Measurements from ENCODE around the gene ZBTB20. TPM values are rescaled to one million over a fixed set of nuclear protein-coding genes. Genes with fewer than 3 reads are reported as not detected.

Gene ZBTB20
- total and polyA plus RNA-seq, 10 of the 15 experiments (the other 5 are each of a cell fraction or from before 2014, with no cell fraction given): 0.20 to 5.5 (median 2.2) TPM

DNA sequence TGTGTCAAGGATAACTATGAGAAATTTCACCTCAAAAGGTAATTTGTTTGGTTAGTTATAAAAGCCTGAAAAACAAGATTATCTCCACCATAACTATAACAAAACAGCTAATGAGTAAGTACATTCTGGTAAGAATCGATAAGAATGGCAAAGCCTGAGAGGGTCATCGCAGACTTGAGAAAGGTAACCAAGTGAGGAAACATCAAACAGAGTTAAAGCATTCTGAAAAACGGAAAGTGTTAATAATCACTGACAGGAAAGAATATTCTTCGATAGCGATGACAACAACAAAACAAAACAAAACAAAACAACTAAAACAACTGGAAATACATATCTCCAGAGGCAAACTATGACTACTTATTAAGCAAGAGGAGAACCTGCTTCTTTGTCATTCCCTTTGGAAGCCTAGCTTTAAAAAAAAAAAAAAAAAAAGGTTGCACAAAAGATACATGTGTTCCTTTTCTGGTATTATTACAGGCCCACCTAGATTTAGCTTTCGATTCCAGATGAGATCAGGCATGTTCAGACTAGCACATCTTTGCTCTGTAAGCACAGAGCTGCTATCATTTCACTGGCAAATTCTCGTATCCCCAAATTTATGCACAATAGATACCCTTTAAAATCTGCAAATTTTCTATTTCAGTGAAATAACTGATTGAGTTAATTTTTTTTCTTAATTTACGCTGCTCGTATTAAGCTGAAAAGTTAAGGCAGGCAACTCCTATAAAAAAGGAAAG lies 697.6 kb downstream of the ZBTB20 start:
- H3K4me2 ChIP-seq (ENCODE audit: control insufficient read depth, insufficient read depth): peak overlapping the region; percentile 88
- H3K9me3 ChIP-seq (replicated peaks; ENCODE audit: control insufficient read depth, insufficient read depth, low read length): no peaks in the 10 kb centered on the region
- no peaks in the 10 kb centered on the region for H3K36me3 ChIP-seq (ENCODE audit: control insufficient read depth in 2 of 2, insufficient read depth in 2 of 2, low read length in 1 of 2)
- FAIRE-seq: no peak
- peak overlapping the region; percentile 93 for H3K27ac ChIP-seq (ENCODE audit: control insufficient read depth, insufficient read depth)
- intact Hi-C loops (cut with micrococcal nuclease; ENCODE audit: unreplicated experiment) (loop anchor here (10.0 kb wide), 1 partner anchor 705 kb away; the partner anchor contains the start of genes ATP6V1A and NAA50), in situ Hi-C loops (cut with MboI) (no loop called here)
- H3K4me1 ChIP-seq (ENCODE audit: control insufficient read depth, insufficient read depth, low read length): peaks cover 5% of the 10 kb centered on the region; the same call in 1 of the 2 replicates
- H3K9ac ChIP-seq (ENCODE audit: control insufficient read depth, insufficient read depth, low read length): peak overlapping the region; percentile 73
- SMC1A ChIA-PET (ENCODE audit: uncharacterized antibody, unreplicated experiment): interaction anchor here (0.6 to 2.4 kb wide), 6 partner anchors 9 to 28 kb away, joined by 3 to 13 read pairs (median 4); no protein-coding TSS in a partner anchor
- BruUV-seq (replicated peaks): TSS peak; percentile 59
- CTCF ChIA-PET: interaction anchor here (1.0 to 1.4 kb wide), 3 partner anchors 9 to 158 kb away, joined by 3 to 4 read pairs (median 3); no protein-coding TSS in a partner anchor
- 1% methylated on average over 9 of the region's 9 CpGs for WGBS (ENCODE audit: insufficient coverage, insufficient replicate concordance, low lambda C conversion rate, missing lambda C conversion rate)
- DNase-seq (ENCODE audit: low read depth, low spot score): no peak
- H3K79me2 ChIP-seq (ENCODE audit: control insufficient read depth, insufficient read depth, low read length): peaks cover 71% of the 10 kb centered on the region
- H3K27me3 ChIP-seq (replicated peaks in 1 of 2; ENCODE audit: control insufficient read depth in 2 of 2, insufficient read depth in 2 of 2, low read length in 1 of 2): no peaks in the 10 kb centered on the region
- POLR2A ChIA-PET: interaction anchor here (0.6 kb wide), 1 partner anchor 80 kb away, joined by 5 read pairs; no protein-coding TSS in a partner anchor
- ATAC-seq: peak; percentile 58
- RAD21 ChIA-PET (ENCODE audit: unreplicated experiment): interaction anchor here (2.3 kb wide), 1 partner anchor 31 kb away, joined by 6 read pairs; no protein-coding TSS in a partner anchor
- H2AFZ ChIP-seq (ENCODE audit: control insufficient read depth, low read depth, low read length): peak overlapping the region; percentile 49
- peak overlapping the region; percentile 56 for H3K4me3 ChIP-seq
- no peaks in the 10 kb centered on the region for H4K20me1 ChIP-seq (ENCODE audit: control insufficient read depth, insufficient read depth)
- TF ChIP-seq SUPT20H (IDR thresholded peaks at IDR 0.05; ENCODE audit: borderline replicate concordance, control insufficient read depth, low read depth, low read length): no peak
- no peak for TF ChIP-seq TCF3 (IDR thresholded peaks at IDR 0.05; ENCODE audit: borderline replicate concordance, insufficient read depth, low read depth, low read length)
- no peak for TF ChIP-seq RUNX3 (IDR thresholded peaks at IDR 0.05; ENCODE audit: low read length)
- no peak for TF ChIP-seq MXI1 (IDR thresholded peaks at IDR 0.05; ENCODE audit: low read depth, low read length)
- TF ChIP-seq POLR2AphosphoS2 (IDR thresholded peaks at IDR 0.05; ENCODE audit: low read depth, low read length): no peak
- no peak for TF ChIP-seq FOS (IDR thresholded peaks at IDR 0.05; ENCODE audit: borderline replicate concordance, extremely low read depth, insufficient read length)
- no peak for TF ChIP-seq SPI1 (IDR thresholded peaks at IDR 0.05; ENCODE audit: borderline replicate concordance, insufficient read depth, low read depth, low read length)
- TF ChIP-seq MTA2 (IDR thresholded peaks at IDR 0.05; ENCODE audit: low read depth): no peak
- 0 out of 2 replicates have a peak, but pooled peaks have one; percentile 35 for TF ChIP-seq ZNF384 (IDR thresholded peaks at IDR 0.05; ENCODE audit: borderline replicate concordance, low read depth, low read length)
- TF ChIP-seq ZBTB40 (IDR thresholded peaks at IDR 0.05; ENCODE audit: borderline replicate concordance): no peak
- TF ChIP-seq ATF2 (IDR thresholded peaks at IDR 0.05; ENCODE audit: low read length): peak; percentile 1; the same call in 1 of the 2 replicates
- TF ChIP-seq ZZZ3 (IDR thresholded peaks at IDR 0.05; ENCODE audit: control insufficient read depth, insufficient read length, low read depth): no peak
- TF ChIP-seq MYB (IDR thresholded peaks at IDR 0.05; ENCODE audit: borderline replicate concordance, low read depth, low read length): no peak
- TF ChIP-seq NRF1 (conservative IDR thresholded peaks at IDR 0.05; ENCODE audit: low read depth, low read length): no peak
- TF ChIP-seq PAX5 (IDR thresholded peaks at IDR 0.05; ENCODE audit: borderline replicate concordance, low read depth, low read length): no peak
- TF ChIP-seq NFXL1 (IDR thresholded peaks at IDR 0.05; ENCODE audit: borderline replicate concordance): no peak
- TF ChIP-seq CHD1 (IDR thresholded peaks at IDR 0.05; ENCODE audit: low read depth, low read length): no peak
- peak; percentile 52; the same call in 1 of the 2 replicates for TF ChIP-seq ASH2L (IDR thresholded peaks at IDR 0.05; ENCODE audit: borderline replicate concordance, low read depth)
